A549 (cell line): ENCODE data around the gene GJB1. TPM values are rescaled to one million over a fixed set of nuclear protein-coding genes. Genes with fewer than 3 reads are reported as not detected.

Experiments used
- ATAC-seq, 2 experiments: fragments of 200-7000 bp in 1 of 2; fragments of >200 bp in 1 of 2; cut with Nextera tagmentation in 1 of 2; cut with Tn5 transposase in 1 of 2; 3 replicates each; pipeline versions ENCODE4 v1.8.0 to v1.9.1; 2018 to 2020; ENCODE audit warnings: mild to moderate bottlenecking in 1 of 2, moderate library complexity in 1 of 2
- CTCF ChIA-PET: fragments of 300-600 bp; sonication (Branson Sonifier 250); formaldehyde crosslinking; extraction: SDS; loops from one replicate; lab custom pipeline; 2021; ENCODE audit warnings: antibody characterized with exemption, inconsistent platforms; lab: Yijun Ruan, JAX
- POLR2A ChIA-PET: fragments of 350-600 bp; formaldehyde crosslinking; extraction: SDS; loops from one replicate; lab custom pipeline; 2021; ENCODE audit warnings: antibody characterized with exemption, inconsistent platforms; lab: Yijun Ruan, JAX
- DNase-seq, 2 experiments: peaks; one replicate each; pipeline versions ENCODE4 v3.0.0 to v3.0.0-alpha.2; 2011 to 2016; ENCODE audit warnings: low read depth in 1 of 2, low spot score in 1 of 2
- FAIRE-seq: peaks from 2 replicates; lab custom pipeline; 2011; peaks lifted over from hg19 to GRCh38; lab: Jason Lieb, UNC
- H3K27ac ChIP-seq, 2 experiments: fragments of >200 bp; sonication (Bioruptor Twin); formaldehyde crosslinking; 3 replicates each; pipeline ENCODE4 v1.5.1; 2016 to 2017
- H3K4me1 ChIP-seq: fragments of >200 bp; sonication (Bioruptor Twin); formaldehyde crosslinking; 3 replicates; pipeline ENCODE4 v1.6.1; 2016
- H3K4me2 ChIP-seq: fragments of >200 bp; sonication (Bioruptor Twin); formaldehyde crosslinking; 3 replicates; pipeline ENCODE4 v1.6.1; 2016
- H3K4me3 ChIP-seq: fragments of >200 bp; sonication (Bioruptor Twin); formaldehyde crosslinking; 3 replicates; pipeline ENCODE4 v1.5.1; 2016
- H3K9me3 ChIP-seq: fragments of >200 bp; sonication (Bioruptor Twin); formaldehyde crosslinking; 3 replicates; pipeline ENCODE4 v1.6.1; 2016
- BCL3 ChIP-seq: fragments of >200 bp; sonication (Bioruptor Twin); formaldehyde crosslinking; IDR thresholded peaks from 3 replicates; pipeline ENCODE4 v1.6.1; 2016
- BHLHE40 ChIP-seq: IDR thresholded peaks from 2 replicates; pipeline ENCODE4 v1.6.1; 2012; ENCODE audit warnings: low read depth, low read length, inconsistent platforms
- CBX8 ChIP-seq: fragments of 200-600 bp; sonication (generic); IDR thresholded peaks from 2 replicates; pipeline ENCODE4 v1.6.1; 2016
- E2F6 ChIP-seq: IDR thresholded peaks from 2 replicates; pipeline ENCODE4 v1.6.1; 2012; ENCODE audit warnings: low read depth, borderline replicate concordance
- ELK1 ChIP-seq: fragments of 150-350 bp; IDR thresholded peaks from 2 replicates; pipeline ENCODE4 v1.6.1; 2014; ENCODE audit warnings: low read depth, mild to moderate bottlenecking, low read length
- FOXS1 ChIP-seq: fragments of 250-450 bp; sonication (Bioruptor Pico); IDR thresholded peaks from 2 replicates; pipeline ENCODE4 v1.5.0; 2020; ENCODE audit warnings: mild to moderate bottlenecking, moderate library complexity
- HEYL ChIP-seq: fragments of 250-450 bp; sonication (Bioruptor Pico); IDR thresholded peaks from 2 replicates; pipeline ENCODE4 v1.8.0; 2021; ENCODE audit warnings: mild to moderate bottlenecking, moderate library complexity
- HMGXB4 ChIP-seq: fragments of 250-450 bp; sonication (Bioruptor Pico); IDR thresholded peaks from 2 replicates; pipeline ENCODE4 v1.5.0; 2021; ENCODE audit warnings: mild to moderate bottlenecking, moderate library complexity, borderline replicate concordance
- HOXB13 ChIP-seq: fragments of 250-450 bp; sonication (Bioruptor Pico); IDR thresholded peaks from 2 replicates; pipeline ENCODE4 v1.5.0; 2020; ENCODE audit warnings: low read depth, mild to moderate bottlenecking, moderate library complexity
- KDM5A ChIP-seq: fragments of 200-600 bp; sonication (generic); IDR thresholded peaks from 2 replicates; pipeline ENCODE4 v1.6.1; 2016; ENCODE audit warnings: antibody characterized with exemption, mild to moderate bottlenecking
- MAFK ChIP-seq: fragments of 450-650 bp; IDR thresholded peaks from 2 replicates; pipeline ENCODE4 v1.6.1; 2014; ENCODE audit not compliant: partially characterized antibody
- MYC ChIP-seq: IDR thresholded peaks from 2 replicates; pipeline ENCODE4 v1.6.1; 2012; ENCODE audit warnings: mild to moderate bottlenecking, inconsistent platforms, low read length, improper control_type of control experiment, borderline replicate concordance
- NR3C1 ChIP-seq: fragments of >200 bp; sonication (Bioruptor Twin); formaldehyde crosslinking; IDR thresholded peaks from 3 replicates; pipeline ENCODE4 v1.6.1; 2017
- PBX3 ChIP-seq: IDR thresholded peaks from 2 replicates; pipeline ENCODE4 v1.6.1; 2012
- SMC3 ChIP-seq: fragments of >200 bp; sonication (Bioruptor Twin); formaldehyde crosslinking; IDR thresholded peaks from 3 replicates; pipeline ENCODE4 v1.6.1; 2018; ENCODE audit warnings: inconsistent platforms
- TP53 ChIP-seq: fragments of 250-450 bp; sonication (Bioruptor Pico); IDR thresholded peaks from 2 replicates; pipeline ENCODE4 v1.5.0; 2021; ENCODE audit warnings: mild to moderate bottlenecking, moderate library complexity
- WGBS: methylation state at CpG from one replicate; pipeline ENCODE4 v1.1.6; 2017; ENCODE audit errors: missing lambda C conversion rate; 5-methylcytosine and 5-hydroxymethylcytosine counted together
- polyA plus RNA-seq, 4 experiments: library from polyadenylated mRNA; depleted of rRNA in 3 of 4; stranded (reverse); fragments of >200 nt; fragmentation: RNase III in 1 of 4; extraction: RNeasy Plus Mini Kit Qiagen cat#74134 plus additional on column Dnase treatment in 1 of 4; gene quantifications; 2 replicates in 3 of 4; 3 replicates in 1 of 4; pipeline ENCODE4 v1.2.3, GENCODE V29; 2011 to 2017

The GJB1 gene
- polyA plus RNA-seq, 2 of the 4 experiments (the other 2 are of a cell fraction) = 0.13 to 0.39 TPM

- WGBS = 64% methylated on average over 3 of the region's 3 CpGs
- CTCF ChIA-PET = no interaction called here
Observed at GRCh38 chrX:71198066-71198465, 25.0 kb upstream of the GJB1 start.

GRCh38 chrX:71199252-71200008, 23.6 kb upstream of the GJB1 start:
- 75% methylated on average over 7 of the region's 7 CpGs for WGBS

More at GRCh38 chrX:71198066-71198465, 25.0 kb upstream of the GJB1 start:
- no peaks in the 10 kb centered on the region for H3K4me1 ChIP-seq
- DNase-seq = no peak
- no peak for ATAC-seq
- POLR2A ChIA-PET = interaction anchor here (0.9 kb wide), 1 partner anchor 168 kb away, joined by 4 read pairs; the partner anchor contains the start of gene TAF1
- no peaks in the 10 kb centered on the region for H3K9me3 ChIP-seq
- no peak overlapping the region for H3K4me2 ChIP-seq
- H3K4me3 ChIP-seq = no peak overlapping the region
- TF ChIP-seq MAFK = no peak
- no peak for TF ChIP-seq TP53 (CRISPR knock-in tag)
- no peak for TF ChIP-seq KDM5A
- no peak for TF ChIP-seq ELK1
- TF ChIP-seq E2F6 = no peak
- no peak for TF ChIP-seq HEYL (CRISPR knock-in tag)
- no peak for TF ChIP-seq PBX3
- no peak for TF ChIP-seq CBX8
- no peak for TF ChIP-seq MYC
- TF ChIP-seq BCL3 = no peak
- TF ChIP-seq BHLHE40 = no peak
- TF ChIP-seq HOXB13 (CRISPR knock-in tag) = no peak
- no peak for TF ChIP-seq HMGXB4
- no peak for TF ChIP-seq NR3C1
- TF ChIP-seq SMC3 = no peak
- TF ChIP-seq FOXS1 = no peak
- H3K27ac ChIP-seq = no peak overlapping the region
- no peak for FAIRE-seq

More at GRCh38 chrX:71199252-71200008, 23.6 kb upstream of the GJB1 start:
- no peak for FAIRE-seq
- Histone ChIP-seq H3K4me3 (no peak overlapping the region), H3K4me1 (no peaks in the 10 kb centered on the region), H3K27ac (no peak overlapping the region), H3K4me2 (no peak overlapping the region), H3K9me3 (no peaks in the 10 kb centered on the region)
- DNase-seq = no peak
- no peak for ATAC-seq
- ChIA-PET CTCF (no interaction called here), POLR2A (no interaction called here)
- TF ChIP-seq E2F6 (no peak), CBX8 (no peak), HMGXB4 (no peak)
